Neural progenitor cell (in vitro differentiated cells): Measurements from ENCODE around the gene MYO1E. TPM values are rescaled to one million over a fixed set of nuclear protein-coding genes. Genes with fewer than 3 reads are reported as not detected.

ENCODE experiments used
- DNase-seq: peaks from one replicate; pipeline ENCODE4 v3.0.0-alpha.2; 2016; ENCODE audit warnings: low spot score
- H2AFZ ChIP-seq: fragments of 200-600 bp; sonication (generic); replicated peaks from 2 replicates; pipeline ENCODE4 v1.6.1; 2016; ENCODE audit warnings: antibody characterized with exemption
- H3F3A ChIP-seq: fragments of 200-600 bp; sonication (generic); 2 replicates; pipeline ENCODE4 v1.6.1; 2016; ENCODE audit warnings: antibody characterized with exemption, low read depth
- H3K27ac ChIP-seq: fragments of 200-600 bp; sonication (generic); 2 replicates; pipeline ENCODE4 v1.5.1; 2016; ENCODE audit warnings: mild to moderate bottlenecking
- H3K27me3 ChIP-seq: fragments of 200-600 bp; sonication (generic); 2 replicates; pipeline ENCODE4 v1.6.1; 2016; ENCODE audit warnings: mild to moderate bottlenecking, moderate library complexity
- H3K36me3 ChIP-seq: fragments of 200-600 bp; sonication (generic); 2 replicates; pipeline ENCODE4 v1.5.1; 2016
- H3K4me1 ChIP-seq: fragments of 200-600 bp; sonication (generic); 2 replicates; pipeline ENCODE4 v1.6.1; 2016; ENCODE audit warnings: mixed run types
- H3K4me2 ChIP-seq: fragments of 200-600 bp; sonication (generic); 2 replicates; pipeline ENCODE4 v1.6.1; 2016
- H3K4me3 ChIP-seq: fragments of 200-600 bp; sonication (generic); 2 replicates; pipeline ENCODE4 v1.5.1; 2016
- H3K79me2 ChIP-seq: fragments of 200-600 bp; sonication (generic); 2 replicates; pipeline ENCODE4 v1.6.1; 2016; ENCODE audit warnings: low read depth
- H3K9ac ChIP-seq: fragments of 200-600 bp; sonication (generic); 2 replicates; pipeline ENCODE4 v1.6.1; 2016
- H3K9me3 ChIP-seq: fragments of 200-600 bp; sonication (generic); 2 replicates; pipeline ENCODE4 v1.5.1; 2016; ENCODE audit warnings: low read depth
- H4K20me1 ChIP-seq: fragments of 200-600 bp; sonication (generic); 2 replicates; pipeline ENCODE4 v1.6.1; 2016; ENCODE audit warnings: low read depth
- H3K27ac Mint-ChIP-seq: 3 replicates; pipeline ENCODE4 v1.8.0; 2021; ENCODE audit warnings: mixed read lengths
- H3K27me3 Mint-ChIP-seq: 2 replicates; pipeline ENCODE4 v1.8.0; 2022; ENCODE audit warnings: low read depth, mild to moderate bottlenecking, inconsistent platforms, moderate library complexity, mixed read lengths; ENCODE audit not compliant: insufficient read depth
- H3K36me3 Mint-ChIP-seq: 3 replicates; pipeline ENCODE4 v1.8.0; 2021; ENCODE audit warnings: mixed read lengths
- H3K4me1 Mint-ChIP-seq: 3 replicates; pipeline ENCODE4 v1.8.0; 2021; ENCODE audit warnings: mixed read lengths
- H3K4me3 Mint-ChIP-seq: 3 replicates; pipeline ENCODE4 v1.8.0; 2021; ENCODE audit warnings: mild to moderate bottlenecking, moderate library complexity, mixed read lengths
- H3K9me3 Mint-ChIP-seq: 3 replicates; pipeline ENCODE4 v1.8.0; 2020; ENCODE audit warnings: mixed read lengths
- CTCF ChIP-seq: fragments of 200-600 bp; sonication (generic); IDR thresholded peaks from 2 replicates; pipeline ENCODE4 v1.5.1; 2017; ENCODE audit warnings: antibody characterized with exemption, mild to moderate bottlenecking
- EZH2 ChIP-seq: fragments of 200-600 bp; sonication (generic); IDR thresholded peaks from 2 replicates; pipeline ENCODE4 v1.6.1; 2017; ENCODE audit warnings: antibody characterized with exemption, mild to moderate bottlenecking, moderate library complexity
- EZH2phosphoT487 ChIP-seq: fragments of 200-600 bp; sonication (generic); IDR thresholded peaks from 2 replicates; pipeline ENCODE4 v1.6.1; 2017; ENCODE audit warnings: antibody characterized with exemption
- total RNA-seq: library from RNA; depleted of rRNA; stranded (reverse); fragments of >200 nt; gene quantifications from 2 replicates; pipeline ENCODE4 v1.2.3, GENCODE V29; 2015; ENCODE audit warnings: low replicate concordance

Gene MYO1E
- total RNA-seq, 1 donor from 2014 or later = 49.7 TPM

GRCh38 chr15:59210186-59210585 lies 162.5 kb downstream of the MYO1E start:
- DNase-seq = no peak
- Histone ChIP-seq H3K9me3 (no peaks in the 10 kb centered on the region), H3K79me2 (no peaks in the 10 kb centered on the region), H3K4me1 (no peaks in the 10 kb centered on the region), H3K4me2 (no peak overlapping the region), H3K9ac (no peak overlapping the region), H3K27ac (no peak overlapping the region), H3K36me3 (no peaks in the 10 kb centered on the region), H2AFZ (no peak overlapping the region), H3K4me3 (no peak overlapping the region), H3F3A (no peaks in the 10 kb centered on the region), H4K20me1 (no peaks in the 10 kb centered on the region), H3K27me3 (no peaks in the 10 kb centered on the region)
- Mint-ChIP-seq H3K4me3 (no peak overlapping the region), H3K4me1 (no peaks in the 10 kb centered on the region), H3K9me3 (no peaks in the 10 kb centered on the region), H3K27ac (no peak overlapping the region), H3K36me3 (peaks cover 26% of the 10 kb centered on the region), H3K27me3 (peaks cover 7% of the 10 kb centered on the region)
- no peak for TF ChIP-seq EZH2
- TF ChIP-seq EZH2phosphoT487 = no peak
- TF ChIP-seq CTCF = no peak

GRCh38 chr15:59208613-59209249 lies 163.9 kb downstream of the MYO1E start:
- H4K20me1 ChIP-seq = no peaks in the 10 kb centered on the region
- no peak for DNase-seq
- H3K79me2 ChIP-seq = no peaks in the 10 kb centered on the region
- H3K27me3 ChIP-seq = no peaks in the 10 kb centered on the region
- TF ChIP-seq CTCF = no peak
- TF ChIP-seq EZH2 = no peak
- no peak overlapping the region for H3K27ac ChIP-seq
- Mint-ChIP-seq H3K4me3 (no peak overlapping the region), H3K27me3 (peaks cover 7% of the 10 kb centered on the region), H3K27ac (no peak overlapping the region), H3K36me3 (peaks cover 31% of the 10 kb centered on the region), H3K9me3 (no peaks in the 10 kb centered on the region), H3K4me1 (no peaks in the 10 kb centered on the region)
- no peaks in the 10 kb centered on the region for H3F3A ChIP-seq
- no peak overlapping the region for H2AFZ ChIP-seq
- no peak overlapping the region for H3K4me3 ChIP-seq
- no peaks in the 10 kb centered on the region for H3K4me1 ChIP-seq
- H3K9ac ChIP-seq = no peak overlapping the region
- no peaks in the 10 kb centered on the region for H3K9me3 ChIP-seq
- H3K36me3 ChIP-seq = no peaks in the 10 kb centered on the region
- H3K4me2 ChIP-seq = no peak overlapping the region

- Histone ChIP-seq H3K4me2 (no peak within 1 kb of the TSS), H3K9me3 (no peaks in the 10 kb centered on the region)
- H3K9me3 Mint-ChIP-seq = no peaks in the 10 kb centered on the region
Measured at GRCh38 chr15:59206623-59207183, 166.0 kb downstream of the MYO1E start, which contains the start of gene LDHAL6B. Gene LDHAL6B, plus strand, starts transcription at chr15:59206843. Its CDS starts 98 bp downstream, at chr15:59206941.

More at GRCh38 chr15:59206623-59207183, 166.0 kb downstream of the MYO1E start, which contains the start of gene LDHAL6B:
- no peak for TF ChIP-seq EZH2phosphoT487
- TF ChIP-seq EZH2 = no peak
- no peak for TF ChIP-seq CTCF
- Histone ChIP-seq H3K4me3 (no peak within 1 kb of the TSS), H3K27ac (no peak within 1 kb of the TSS), H3K4me1 (no peaks in the 10 kb centered on the region), H3F3A (no peaks in the 10 kb centered on the region), H4K20me1 (no peaks in the 10 kb centered on the region), H3K36me3 (no peaks in the 10 kb centered on the region), H3K27me3 (no peaks in the 10 kb centered on the region), H3K79me2 (no peaks in the 10 kb centered on the region), H2AFZ (no peak within 1 kb of the TSS), H3K9ac (no peak within 1 kb of the TSS)
- no peak for DNase-seq
- Mint-ChIP-seq H3K27me3 (peaks cover 3% of the 10 kb centered on the region), H3K4me3 (no peak within 1 kb of the TSS), H3K4me1 (no peaks in the 10 kb centered on the region), H3K27ac (no peak within 1 kb of the TSS), H3K36me3 (peaks cover 31% of the 10 kb centered on the region)
